Measurements from ENCODE around the gene OR6N2. TPM values are rescaled to one million over a fixed set of nuclear protein-coding genes. Genes with fewer than 3 reads are reported as not detected.

OR6N2 gene
- total RNA-seq, 6 donors from 2014 or later: 0.10 to 0.26 TPM; not detected in 4

- Histone ChIP-seq H3K36me3 (no peaks in the 10 kb centered on the region), H3K27me3 (no peaks in the 10 kb centered on the region), H3K4me3 (no peak overlapping the region), H3K4me1 (no peaks in the 10 kb centered on the region), H3K9me3 (no peaks in the 10 kb centered on the region), H3K27ac (no peak overlapping the region)
- ATAC-seq (ENCODE audit: low FRiP score in 2 of 2) (no peak), DNase-seq (no peak)
- TF ChIP-seq POLR2A (IDR thresholded peaks at IDR 0.05): no peak
- TF ChIP-seq CTCF (IDR thresholded peaks at IDR 0.05): no peak
- TF ChIP-seq EP300 (IDR thresholded peaks at IDR 0.05): no peak
- no peak for TF ChIP-seq POLR2AphosphoS5 (IDR thresholded peaks at IDR 0.05)
- 96 to 99% methylated on average over 4 to 5 of the region's 5 CpGs for WGBS, 2 donors
Measured at GRCh38 chr1:158724442-158724841, 56.6 kb downstream of the OR6N2 start.

Small RNA genes within 50 kb of the gene (small RNA-seq; reads per million reads assigned to genes)
- 0 reads per million in 4 donors for gene OR2AQ1P

Other genes with a start within 250 kb of the OR6N2 start
- gene OR6Y1, start 226.8 kb downstream of the OR6N2 start, total RNA-seq: not detected
- gene OR6P1, start 210.6 kb downstream of the OR6N2 start, total RNA-seq: not detected
- not detected for gene OR10X1, start 201.3 kb downstream of the OR6N2 start, total RNA-seq
- not detected for gene OR10Z1, start 175.9 kb downstream of the OR6N2 start, total RNA-seq
- under 1 TPM in 5 of 6 donors, not detected in 1; 0.20 to 0.57 (median 0.30) TPM for gene SPTA1, start 94.5 kb downstream of the OR6N2 start, total RNA-seq
- gene OR6K2, start 80.6 kb downstream of the OR6N2 start, total RNA-seq: not detected
- gene OR6K3, start 60.5 kb downstream of the OR6N2 start, total RNA-seq: 1 to 10 TPM in 1 of 6 donors, under 1 TPM in 2, not detected in 3; 0.23 to 2.1 (median 0.81) TPM
- gene OR6K6, start 26.5 kb downstream of the OR6N2 start, total RNA-seq: not detected
- gene OR6N1, start 9.0 kb downstream of the OR6N2 start, total RNA-seq: 1 to 10 TPM in 2 of 6 donors, under 1 TPM in 3, not detected in 1; 0.20 to 1.9 (median 0.57) TPM
- gene MNDA, start 50.1 kb upstream of the OR6N2 start, total RNA-seq: 10 to 100 TPM; 16.2 to 83.3 (median 28.7) TPM
- gene PYHIN1, start 150.3 kb upstream of the OR6N2 start, total RNA-seq: 10 to 100 TPM in 1 of 6 donors, 1 to 10 TPM in 5; 1.8 to 14.2 (median 5.6) TPM
- gene IFI16, start 228.7 kb upstream of the OR6N2 start, total RNA-seq: 100 to 1,000 TPM in 1 of 6 donors, 10 to 100 TPM in 5; 43.8 to 108 (median 66.2) TPM

All from upper lobe of left lung (tissue), 6 donors.